Coronary artery (tissue), 2 donors: ENCODE results near the gene DKK2.

Source experiments
- DNase-seq: peaks from one replicate; pipeline ENCODE4 v3.0.0-alpha.2; 2017; ENCODE audit warnings: low spot score
- H3K27ac ChIP-seq, 2 donors: fragments of 200-600 bp; sonication (generic); one replicate each; pipeline ENCODE4 v1.5.1; 2016 to 2019
- H3K4me3 ChIP-seq: fragments of 200-600 bp; sonication (generic); 2 replicates; pipeline ENCODE4 v1.5.1; 2016; ENCODE audit warnings: mild to moderate bottlenecking, moderate library complexity
- CTCF ChIP-seq: fragments of 200-600 bp; sonication (generic); IDR thresholded peaks from one replicate; pipeline ENCODE4 v1.5.1; 2019; ENCODE audit warnings: antibody characterized with exemption

DKK2 gene

GRCh38 chr4:107066621-107067020 lies 30.5 kb upstream of the DKK2 start:
- no peak for DNase-seq
- no peak overlapping the region for H3K27ac ChIP-seq
- H3K4me3 ChIP-seq, result no peak overlapping the region
- no peak for TF ChIP-seq CTCF

GRCh38 chr4:107065201-107065600 lies 29.1 kb upstream of the DKK2 start:
- Histone ChIP-seq H3K4me3 (no peak overlapping the region), H3K27ac (no peak overlapping the region)
- TF ChIP-seq CTCF, result no peak
- DNase-seq, result no peak

GRCh38 chr4:107060388-107060787 lies 24.3 kb upstream of the DKK2 start:
- Histone ChIP-seq H3K27ac (no peak overlapping the region), H3K4me3 (no peak overlapping the region)
- DNase-seq, result no peak
- TF ChIP-seq CTCF, result no peak

GRCh38 chr4:107058828-107059227 lies 22.7 kb upstream of the DKK2 start:
- no peak overlapping the region for H3K27ac ChIP-seq
- H3K4me3 ChIP-seq, result no peak overlapping the region
- no peak for DNase-seq
- no peak for TF ChIP-seq CTCF

GRCh38 chr4:107050525-107051135 lies 14.5 kb upstream of the DKK2 start:
- DNase-seq, result no peak
- Histone ChIP-seq H3K27ac (no peak overlapping the region), H3K4me3 (no peak overlapping the region)
- TF ChIP-seq CTCF, result peak; percentile 40

GRCh38 chr4:107046261-107046660 lies 10.1 kb upstream of the DKK2 start:
- no peak overlapping the region for H3K27ac ChIP-seq

More at GRCh38 chr4:107046261-107046660, 10.1 kb upstream of the DKK2 start:
- TF ChIP-seq CTCF, result no peak
- H3K4me3 ChIP-seq, result no peak overlapping the region
- no peak for DNase-seq
